Lung (tissue), 12 donors: ENCODE measurements around the gene ZRANB2. TPM values are rescaled to one million over a fixed set of nuclear protein-coding genes. Genes with fewer than 3 reads are reported as not detected.

Experiments
- ATAC-seq: fragments of 200-7000 bp; cut with Tn5 transposase; one replicate; pipeline ENCODE4 v1.9.1; 2020; ENCODE audit warnings: moderate number of reproducible peaks; ENCODE audit not compliant: insufficient read depth, low FRiP score
- DNase-seq, 3 donors: peaks; one replicate each; pipeline ENCODE4 v3.0.0-alpha.2; 2013 to 2017
- H3K27ac ChIP-seq, 2 donors: one replicate each; pipeline ENCODE4 v1.5.1; 2013; ENCODE audit warnings: mild to moderate bottlenecking in 2 of 2, moderate library complexity in 2 of 2, control low read depth in 1 of 2, inconsistent platforms in 1 of 2, low read depth in 1 of 2, low read length in 1 of 2
- H3K27me3 ChIP-seq, 3 donors: one replicate each; pipeline ENCODE4 v1.5.1; 2013; ENCODE audit warnings: low read length in 2 of 3; ENCODE audit not compliant: control insufficient read depth in 3 of 3, insufficient read depth in 3 of 3
- H3K36me3 ChIP-seq, 4 donors: one replicate each; pipeline ENCODE4 v1.5.1; 2013; ENCODE audit warnings: low read length in 4 of 4, mild to moderate bottlenecking in 1 of 4, moderate library complexity in 1 of 4; ENCODE audit not compliant: control insufficient read depth in 4 of 4, insufficient read depth in 4 of 4
- H3K4me1 ChIP-seq, 5 donors: one replicate each; pipeline ENCODE4 v1.5.1; 2013; ENCODE audit warnings: low read length in 5 of 5, mild to moderate bottlenecking in 2 of 5, moderate library complexity in 1 of 5; ENCODE audit not compliant: control insufficient read depth in 5 of 5, insufficient read depth in 5 of 5
- H3K4me3 ChIP-seq: one replicate; pipeline ENCODE4 v1.5.1; 2013; ENCODE audit warnings: mild to moderate bottlenecking, control low read depth, moderate library complexity
- H3K9ac ChIP-seq, 2 donors: one replicate each; pipeline ENCODE4 v1.5.1; 2013; ENCODE audit warnings: low read length in 2 of 2, control low read depth in 1 of 2; ENCODE audit not compliant: insufficient read depth in 1 of 2
- H3K9me3 ChIP-seq, 4 donors: one replicate each; pipeline ENCODE4 v1.5.1; 2013; ENCODE audit warnings: low read length in 3 of 4, mild to moderate bottlenecking in 1 of 4, moderate library complexity in 1 of 4; ENCODE audit not compliant: control insufficient read depth in 4 of 4, insufficient read depth in 3 of 4
- WGBS, 2 donors: extraction: QIAGEN DNeasy Blood & Tissue Kit; methylation state at CpG; one replicate each; pipeline ENCODE4 v1.1.7; 2013; 5-methylcytosine and 5-hydroxymethylcytosine counted together
- polyA plus RNA-seq, 2 donors: library from polyadenylated mRNA; stranded (reverse); fragments of 200-250 nt; gene quantifications; one replicate each; pipeline ENCODE4 v1.2.1, GENCODE V29; 2013
- total RNA-seq, 2 donors: library from RNA; depleted of rRNA in 1 of 2; stranded (reverse); fragments of >200 nt in 1 of 2; gene quantifications; one replicate each; pipeline ENCODE4 v1.2.1, GENCODE V29; 2014 to 2021
- TF ChIP-seq, protein P1 (sequence below): IDR thresholded peaks from 2 replicates; pipeline ENCODE4 v1.5.1; 2012; ENCODE audit warnings: mild to moderate bottlenecking; ENCODE audit errors: control extremely low read depth, extremely low read depth
- donor health status: control.
- donor health status: control.
- donor health status: Bipolar disorder and iron deficiency.
- donor health status: healthy.
- donor health status: DM: yes; HTN: yes; CAD: no.

ZRANB2 gene
- total and polyA plus RNA-seq, 4 donors = 37.1 to 164 (median 82.5) TPM

DNA sequence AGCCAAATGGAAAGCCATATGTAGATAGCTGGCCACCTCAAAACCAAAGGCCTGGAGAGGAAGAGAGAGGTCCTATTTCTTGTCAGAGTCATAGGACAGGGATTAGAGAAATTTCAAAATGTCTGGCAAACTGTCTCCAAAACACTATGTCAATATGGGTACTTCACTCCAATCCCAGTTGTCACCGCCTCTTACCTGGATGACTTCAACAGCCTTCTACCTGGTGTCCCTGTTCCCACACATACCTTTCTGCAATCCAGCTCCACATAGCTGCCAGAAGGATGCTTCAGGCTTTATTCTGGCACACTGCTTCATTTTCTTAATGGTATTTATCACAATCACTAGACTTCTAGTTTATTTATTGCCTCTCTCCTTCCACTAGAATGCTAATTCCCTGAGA, 47.7 kb downstream of the ZRANB2 start:
- no peak overlapping the region for H3K27ac ChIP-seq
- H3K9me3 ChIP-seq = no peaks in the 10 kb centered on the region
- no peaks in the 10 kb centered on the region for H3K27me3 ChIP-seq
- no peaks in the 10 kb centered on the region for H3K4me1 ChIP-seq
- ATAC-seq (no peak), DNase-seq (no peak)
- TF ChIP-seq, protein P1, sequence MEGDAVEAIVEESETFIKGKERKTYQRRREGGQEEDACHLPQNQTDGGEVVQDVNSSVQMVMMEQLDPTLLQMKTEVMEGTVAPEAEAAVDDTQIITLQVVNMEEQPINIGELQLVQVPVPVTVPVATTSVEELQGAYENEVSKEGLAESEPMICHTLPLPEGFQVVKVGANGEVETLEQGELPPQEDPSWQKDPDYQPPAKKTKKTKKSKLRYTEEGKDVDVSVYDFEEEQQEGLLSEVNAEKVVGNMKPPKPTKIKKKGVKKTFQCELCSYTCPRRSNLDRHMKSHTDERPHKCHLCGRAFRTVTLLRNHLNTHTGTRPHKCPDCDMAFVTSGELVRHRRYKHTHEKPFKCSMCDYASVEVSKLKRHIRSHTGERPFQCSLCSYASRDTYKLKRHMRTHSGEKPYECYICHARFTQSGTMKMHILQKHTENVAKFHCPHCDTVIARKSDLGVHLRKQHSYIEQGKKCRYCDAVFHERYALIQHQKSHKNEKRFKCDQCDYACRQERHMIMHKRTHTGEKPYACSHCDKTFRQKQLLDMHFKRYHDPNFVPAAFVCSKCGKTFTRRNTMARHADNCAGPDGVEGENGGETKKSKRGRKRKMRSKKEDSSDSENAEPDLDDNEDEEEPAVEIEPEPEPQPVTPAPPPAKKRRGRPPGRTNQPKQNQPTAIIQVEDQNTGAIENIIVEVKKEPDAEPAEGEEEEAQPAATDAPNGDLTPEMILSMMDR = no peak
- 93 to 100% methylated on average over 1 of the region's 1 CpG for WGBS, 2 donors
- no peak overlapping the region for H3K9ac ChIP-seq
- no peak overlapping the region for H3K4me3 ChIP-seq
- H3K36me3 ChIP-seq = no peaks in the 10 kb centered on the region

DNA sequence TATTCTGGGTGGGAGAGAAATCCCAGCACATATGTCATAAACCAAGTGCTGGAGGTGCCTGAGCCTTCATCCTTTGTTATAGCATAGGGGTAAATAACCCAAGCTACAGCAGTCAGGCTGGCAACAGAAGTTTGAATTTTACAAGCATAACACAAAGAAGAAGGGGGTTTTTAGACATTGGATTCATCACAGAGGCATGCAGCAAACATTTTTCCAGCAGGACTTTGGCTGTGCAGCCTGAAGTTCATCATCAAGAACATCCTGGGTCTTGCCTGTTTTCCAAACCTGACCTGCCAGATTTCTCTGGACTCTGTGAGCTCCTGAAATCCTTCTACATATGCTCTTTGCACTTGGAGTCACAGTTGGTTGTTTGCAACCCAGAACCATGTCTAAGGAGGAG, 49.4 kb downstream of the ZRANB2 start:
- TF ChIP-seq, protein P1 = no peak
- no peak for DNase-seq
- Histone ChIP-seq H3K4me1 (no peaks in the 10 kb centered on the region), H3K9me3 (no peaks in the 10 kb centered on the region), H3K36me3 (no peaks in the 10 kb centered on the region), H3K9ac (no peak overlapping the region), H3K27ac (no peak overlapping the region), H3K4me3 (no peak overlapping the region), H3K27me3 (no peaks in the 10 kb centered on the region)
- ATAC-seq = no peak

DNA sequence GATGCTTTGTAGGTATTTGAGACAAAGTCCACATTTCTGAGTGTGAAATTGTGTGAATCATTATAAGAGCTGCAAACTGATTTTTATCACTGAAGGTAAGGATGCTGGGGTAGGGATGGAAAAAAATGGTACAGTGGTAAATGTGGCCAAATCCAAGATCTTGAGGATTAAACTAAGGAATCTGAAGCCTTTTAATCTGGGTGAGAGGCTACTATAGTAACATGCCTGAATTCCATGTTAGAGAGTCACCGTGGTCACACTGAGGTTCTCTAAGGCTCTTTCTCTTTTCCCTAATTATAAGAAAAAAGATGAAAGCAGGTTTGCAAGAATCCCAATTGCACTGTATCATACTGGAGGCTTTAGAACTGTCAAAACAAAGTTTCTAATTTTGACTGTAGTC, 50.8 kb downstream of the ZRANB2 start:
- WGBS, 2 donors = 80 to 96% methylated on average over 1 of the region's 1 CpG
- no peaks in the 10 kb centered on the region for H3K36me3 ChIP-seq
- TF ChIP-seq, protein P1 = no peak

DNA sequence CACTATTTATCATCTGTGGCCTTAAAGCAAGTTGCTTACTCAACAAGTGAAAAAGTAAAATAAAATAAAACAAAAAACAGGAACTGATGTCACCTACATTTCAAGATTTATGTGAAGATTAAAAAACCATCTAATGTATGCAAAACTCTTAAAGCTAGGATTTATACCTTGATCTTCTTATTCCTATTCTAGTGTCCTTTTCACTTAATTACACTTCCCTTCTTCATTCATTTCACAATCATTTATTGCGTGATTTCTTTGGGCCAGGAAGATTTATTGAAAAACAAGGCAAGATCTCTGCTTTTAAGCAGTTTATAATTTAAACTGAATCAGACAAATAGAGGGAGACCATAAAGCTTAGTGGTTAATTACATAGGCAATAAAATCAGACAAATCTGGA, 51.9 kb downstream of the ZRANB2 start:
- TF ChIP-seq, protein P1 = no peak
- DNase-seq (no peak), ATAC-seq (no peak)
- Histone ChIP-seq H3K4me3 (no peak overlapping the region), H3K36me3 (no peaks in the 10 kb centered on the region), H3K4me1 (no peaks in the 10 kb centered on the region), H3K27me3 (no peaks in the 10 kb centered on the region), H3K27ac (no peak overlapping the region), H3K9me3 (no peaks in the 10 kb centered on the region), H3K9ac (no peak overlapping the region)
- WGBS, 2 donors = 80% methylated on average over 1 of the region's 1 CpG

More for the DNA sequence above, 50.8 kb downstream of the ZRANB2 start:
- ATAC-seq (no peak), DNase-seq (no peak)
- Histone ChIP-seq H3K27ac (no peak overlapping the region), H3K4me3 (no peak overlapping the region), H3K4me1 (no peaks in the 10 kb centered on the region), H3K27me3 (no peaks in the 10 kb centered on the region), H3K9ac (no peak overlapping the region), H3K9me3 (no peaks in the 10 kb centered on the region)
